ENCODE results near the gene ELMOD3.
A peak's percentile ranks its signal among the peaks of the same experiment; 100 is the strongest.
"Not testable (repeated sequence)": the region's sequence is repeated elsewhere in the genome, so short reads cannot be mapped to it uniquely, and the experiment has no call there.

ELMOD3 gene

DNA sequence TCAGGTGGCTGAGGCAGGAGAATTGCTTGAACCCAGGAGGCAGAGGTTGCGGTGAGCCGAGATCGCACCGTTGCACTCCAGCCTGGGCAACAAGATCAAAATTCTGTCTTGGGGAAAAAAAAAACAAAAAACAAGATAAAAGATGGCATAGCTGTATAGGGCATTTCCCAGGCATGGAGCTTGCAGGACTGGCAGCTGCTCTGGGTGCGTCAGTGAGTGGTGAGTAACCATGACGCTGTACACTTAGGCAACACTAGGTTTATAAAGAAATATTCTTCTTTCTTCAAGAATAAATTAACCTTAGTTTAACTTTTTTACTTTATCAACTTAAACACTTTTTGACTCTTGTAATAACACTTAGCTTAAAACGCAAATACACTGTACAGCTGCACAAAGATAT lies 42.2 kb upstream of the ELMOD3 start:
- no peak overlapping the region for H3K4me3 ChIP-seq (ENCODE audit: low read depth, low read length)
- TF ChIP-seq, protein P1, sequence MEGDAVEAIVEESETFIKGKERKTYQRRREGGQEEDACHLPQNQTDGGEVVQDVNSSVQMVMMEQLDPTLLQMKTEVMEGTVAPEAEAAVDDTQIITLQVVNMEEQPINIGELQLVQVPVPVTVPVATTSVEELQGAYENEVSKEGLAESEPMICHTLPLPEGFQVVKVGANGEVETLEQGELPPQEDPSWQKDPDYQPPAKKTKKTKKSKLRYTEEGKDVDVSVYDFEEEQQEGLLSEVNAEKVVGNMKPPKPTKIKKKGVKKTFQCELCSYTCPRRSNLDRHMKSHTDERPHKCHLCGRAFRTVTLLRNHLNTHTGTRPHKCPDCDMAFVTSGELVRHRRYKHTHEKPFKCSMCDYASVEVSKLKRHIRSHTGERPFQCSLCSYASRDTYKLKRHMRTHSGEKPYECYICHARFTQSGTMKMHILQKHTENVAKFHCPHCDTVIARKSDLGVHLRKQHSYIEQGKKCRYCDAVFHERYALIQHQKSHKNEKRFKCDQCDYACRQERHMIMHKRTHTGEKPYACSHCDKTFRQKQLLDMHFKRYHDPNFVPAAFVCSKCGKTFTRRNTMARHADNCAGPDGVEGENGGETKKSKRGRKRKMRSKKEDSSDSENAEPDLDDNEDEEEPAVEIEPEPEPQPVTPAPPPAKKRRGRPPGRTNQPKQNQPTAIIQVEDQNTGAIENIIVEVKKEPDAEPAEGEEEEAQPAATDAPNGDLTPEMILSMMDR (conservative IDR thresholded peaks at IDR 0.05; ENCODE audit: low read depth, low read length) = no peak
- DNase-seq (ENCODE audit: low read depth) = peak; percentile 51

DNA sequence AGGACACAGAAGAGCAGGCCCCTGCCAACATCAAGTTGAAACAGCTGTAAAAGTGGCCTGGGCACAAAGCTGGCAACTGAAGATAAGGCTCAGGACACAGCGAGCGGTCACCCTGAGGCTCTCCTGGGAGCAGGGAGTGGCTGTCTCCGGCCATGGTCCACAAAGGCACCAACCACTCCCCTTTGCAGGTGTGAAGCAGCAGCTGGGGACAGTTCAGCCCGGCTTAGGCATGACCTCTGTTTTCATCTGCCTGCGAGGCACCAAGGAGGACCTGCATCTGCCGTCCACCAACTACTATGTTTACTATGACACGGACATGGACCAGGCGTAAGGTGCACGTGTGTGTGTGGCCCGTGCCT lies 39.7 kb upstream of the ELMOD3 start:
- no peak overlapping the region for H3K4me3 ChIP-seq (ENCODE audit: low read depth, low read length)
- TF ChIP-seq, protein P1 (conservative IDR thresholded peaks at IDR 0.05; ENCODE audit: low read depth, low read length) = no peak

DNA sequence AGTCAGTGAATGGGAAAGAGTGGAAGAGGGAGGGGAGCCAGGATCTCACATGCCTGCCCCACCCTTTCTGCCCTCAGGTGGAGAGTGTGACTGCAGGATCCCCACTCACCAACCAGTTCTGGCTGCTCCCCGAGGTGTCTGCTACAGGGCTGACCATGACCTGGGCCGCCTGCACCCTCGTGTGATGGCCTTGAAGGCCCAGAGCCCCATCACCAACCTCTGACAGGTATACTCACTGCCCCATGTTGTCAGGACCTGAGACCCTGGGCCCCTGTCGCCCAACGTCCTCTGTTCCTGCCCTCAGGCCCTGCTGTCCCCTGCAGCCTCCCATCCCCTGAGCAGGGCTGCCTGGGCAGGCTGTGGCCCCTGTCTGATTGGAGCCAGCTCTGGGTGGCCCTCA lies 38.6 kb upstream of the ELMOD3 start:
- not testable (repeated sequence) for DNase-seq (ENCODE audit: low read depth); H3K4me3 ChIP-seq (ENCODE audit: low read depth, low read length)

More for the DNA sequence above, 39.7 kb upstream of the ELMOD3 start:
- no peak for DNase-seq (ENCODE audit: low read depth)

DNA sequence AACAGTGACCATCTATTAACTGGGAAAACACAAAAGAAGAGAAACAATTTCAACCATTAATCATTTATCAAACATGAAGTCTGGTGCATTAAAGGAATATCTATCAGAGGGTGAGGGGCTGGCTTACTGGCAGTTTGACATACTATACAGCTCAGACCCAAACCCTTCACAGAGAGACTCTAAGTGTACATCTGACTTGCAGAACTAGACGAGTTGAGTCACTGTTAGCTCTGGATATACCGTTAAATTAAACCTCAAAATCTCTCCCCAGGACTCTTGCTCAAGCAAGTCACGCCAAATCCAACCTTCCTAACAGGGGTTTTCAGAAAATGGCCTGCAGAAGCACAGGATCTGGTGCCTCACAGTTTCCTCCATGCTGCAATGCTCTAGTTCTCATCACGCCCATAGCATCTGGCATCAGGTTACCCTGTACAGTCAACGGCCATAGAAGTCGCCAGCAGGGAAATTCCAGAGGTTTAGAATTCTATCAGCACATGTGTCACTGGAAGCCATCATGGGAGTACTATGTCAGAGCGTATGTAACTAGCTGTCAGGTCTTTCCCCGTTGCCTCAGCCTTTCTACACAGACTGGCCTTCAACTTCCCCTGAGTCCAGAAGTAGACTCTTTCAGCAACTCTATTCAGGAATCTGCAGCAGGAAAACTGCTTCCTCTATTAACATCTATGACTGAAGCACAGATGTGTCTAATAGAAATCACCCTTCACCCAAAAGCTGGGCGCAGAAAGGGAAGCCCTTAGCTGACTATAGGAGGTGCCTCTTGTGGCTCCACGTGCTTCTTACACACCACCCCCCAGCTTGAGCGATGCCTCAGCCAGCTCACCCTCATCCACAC lies 36.1 kb upstream of the ELMOD3 start:
- TF ChIP-seq, protein P1 (conservative IDR thresholded peaks at IDR 0.05; ENCODE audit: low read depth, low read length) = no peak
- DNase-seq (ENCODE audit: low read depth) = peak; percentile 76
- no peak overlapping the region for H3K4me3 ChIP-seq (ENCODE audit: low read depth, low read length)

DNA sequence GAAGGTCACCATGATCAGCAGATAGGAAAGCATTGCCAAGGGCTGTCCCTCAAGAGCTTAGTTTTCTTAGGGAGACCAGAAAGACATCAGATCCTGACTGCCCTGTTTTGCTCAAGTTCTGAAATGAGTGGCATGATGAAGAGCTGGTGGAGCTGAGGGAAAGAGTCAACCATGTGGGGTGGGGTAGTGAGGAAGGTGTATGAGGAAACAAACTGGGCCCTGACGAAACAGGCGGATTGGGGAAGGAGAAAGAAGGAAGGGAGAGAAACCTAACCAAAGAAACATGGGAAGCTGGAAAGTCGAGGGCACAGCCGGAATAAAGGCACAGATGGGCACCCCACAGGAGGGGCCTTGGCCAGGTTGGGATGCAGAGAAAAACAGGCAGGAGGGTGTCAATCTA lies 34.8 kb upstream of the ELMOD3 start:
- DNase-seq (ENCODE audit: low read depth) = no peak
- TF ChIP-seq, protein P1 (conservative IDR thresholded peaks at IDR 0.05; ENCODE audit: low read depth, low read length) = no peak
- H3K4me3 ChIP-seq (ENCODE audit: low read depth, low read length) = no peak overlapping the region

DNA sequence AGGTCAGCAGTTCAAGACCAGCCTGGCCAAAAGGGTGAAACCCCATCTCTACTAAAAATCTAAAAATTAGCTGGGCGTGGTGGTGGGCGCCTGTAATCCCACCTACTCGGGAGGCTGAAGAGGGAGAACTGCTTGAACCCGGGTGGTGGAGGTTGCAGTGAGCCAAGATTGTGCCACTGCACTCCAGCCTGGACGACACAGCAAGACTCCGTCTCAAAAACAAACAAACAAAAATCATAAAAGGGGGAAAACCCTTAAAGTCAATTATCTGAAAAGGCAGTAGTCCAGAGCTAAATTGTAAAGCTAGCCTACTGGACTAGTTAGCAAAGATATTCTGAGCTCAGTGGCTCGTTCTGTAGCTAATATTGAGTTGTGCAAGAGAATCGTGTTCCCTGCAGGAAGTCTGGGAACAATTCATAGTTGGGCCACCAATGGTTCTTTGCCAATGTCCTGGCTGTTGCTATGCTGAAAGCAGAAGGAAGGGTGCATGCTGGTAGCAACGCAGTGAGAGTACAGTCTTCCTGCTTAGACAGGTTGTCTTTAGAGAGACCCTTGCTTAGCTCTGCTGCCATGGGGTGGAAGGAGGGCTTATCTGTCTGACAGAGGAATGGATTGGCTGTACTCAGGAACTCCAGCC lies 31.1 kb upstream of the ELMOD3 start:
- no peak overlapping the region for H3K4me3 ChIP-seq (ENCODE audit: low read depth, low read length)
- TF ChIP-seq, protein P1 (conservative IDR thresholded peaks at IDR 0.05; ENCODE audit: low read depth, low read length) = no peak
- DNase-seq (ENCODE audit: low read depth) = no peak

DNA sequence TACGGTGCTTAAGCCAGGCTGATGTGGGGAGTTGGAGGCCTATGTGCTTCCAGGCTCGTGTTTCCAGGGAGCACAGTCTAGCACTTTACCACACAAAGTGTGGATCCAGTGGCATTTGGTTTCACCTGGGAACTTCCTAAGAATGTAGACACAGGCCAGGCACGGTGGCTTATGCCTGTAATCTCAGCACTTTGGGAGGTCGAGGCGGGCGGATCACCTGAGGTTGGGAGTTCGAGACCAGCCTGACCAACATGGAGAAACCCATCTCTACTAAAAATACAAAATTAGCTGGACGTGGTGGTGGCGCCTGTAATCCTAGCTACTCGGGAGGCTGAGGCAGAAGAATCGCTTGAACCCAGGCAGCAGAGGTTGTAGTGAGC lies 30.6 kb upstream of the ELMOD3 start:
- not testable (repeated sequence) for H3K4me3 ChIP-seq (ENCODE audit: low read depth, low read length)

More for the DNA sequence above, 30.6 kb upstream of the ELMOD3 start:
- DNase-seq (ENCODE audit: low read depth) = not testable (repeated sequence)

All from choroid plexus epithelial cell (primary cell).